ENCODE data around the gene NOL9.

The NOL9 gene

GRCh38 chr1:6536291-6536690, 18.0 kb downstream of the NOL9 start:
- DNase-seq (ENCODE audit: low spot score) = no peak
- in situ Hi-C loops (cut with MboI; ENCODE audit: low pct_unique_long_range_greater_than_20kb, low sequenced_read_pairs, unreplicated experiment) = no loop called here
- TF ChIP-seq CTCF (IDR thresholded peaks at IDR 0.05; ENCODE audit: extremely low read depth, insufficient read depth, missing control alignments) = no peak

- TF ChIP-seq CTCF (IDR thresholded peaks at IDR 0.05; ENCODE audit: extremely low read depth, insufficient read depth, missing control alignments) = no peak
- in situ Hi-C loops (cut with MboI; ENCODE audit: low pct_unique_long_range_greater_than_20kb, low sequenced_read_pairs, unreplicated experiment) = no loop called here
Observed at GRCh38 chr1:6535214-6535613, 19.1 kb downstream of the NOL9 start.

DNA sequence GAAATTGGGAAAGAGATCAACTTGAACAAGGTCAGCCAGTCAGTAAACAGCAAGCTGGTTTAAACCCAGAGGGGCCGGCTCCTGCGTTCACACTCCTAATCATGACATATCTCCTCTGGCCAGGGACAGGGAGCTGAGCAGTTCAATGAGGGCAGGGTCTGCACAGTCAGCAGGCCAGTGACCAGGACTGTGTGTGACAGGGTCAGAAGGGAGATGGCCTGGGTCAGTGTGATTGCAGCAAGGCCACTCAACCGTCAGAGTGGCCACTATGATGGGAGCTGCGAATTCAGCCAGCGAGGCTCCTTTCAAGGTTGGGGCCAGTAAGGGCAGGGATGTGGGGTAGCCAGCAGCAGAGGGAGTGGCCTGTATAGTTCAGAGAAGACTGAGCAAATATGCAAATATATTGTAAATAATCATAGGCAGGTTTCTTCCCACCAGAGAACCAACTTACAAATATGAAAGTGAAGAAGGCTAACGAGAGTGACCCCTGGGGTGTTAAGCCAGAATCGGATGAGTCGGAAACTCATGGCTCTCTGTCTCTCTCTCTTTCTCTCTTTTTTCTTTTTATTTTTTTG, 20.0 kb downstream of the NOL9 start:
- in situ Hi-C loops (cut with MboI; ENCODE audit: low pct_unique_long_range_greater_than_20kb, low sequenced_read_pairs, unreplicated experiment) = no loop called here
- TF ChIP-seq CTCF (IDR thresholded peaks at IDR 0.05; ENCODE audit: extremely low read depth, insufficient read depth, missing control alignments) = no peak
- DNase-seq (ENCODE audit: low spot score) = no peak

More at GRCh38 chr1:6535214-6535613, 19.1 kb downstream of the NOL9 start:
- DNase-seq (ENCODE audit: low spot score) = no peak

- no peak for DNase-seq (ENCODE audit: low spot score)
- TF ChIP-seq CTCF (IDR thresholded peaks at IDR 0.05; ENCODE audit: extremely low read depth, insufficient read depth, missing control alignments) = no peak
- in situ Hi-C loops (cut with MboI; ENCODE audit: low pct_unique_long_range_greater_than_20kb, low sequenced_read_pairs, unreplicated experiment) = no loop called here
Observed at GRCh38 chr1:6531996-6532395, 22.3 kb downstream of the NOL9 start.

DNA sequence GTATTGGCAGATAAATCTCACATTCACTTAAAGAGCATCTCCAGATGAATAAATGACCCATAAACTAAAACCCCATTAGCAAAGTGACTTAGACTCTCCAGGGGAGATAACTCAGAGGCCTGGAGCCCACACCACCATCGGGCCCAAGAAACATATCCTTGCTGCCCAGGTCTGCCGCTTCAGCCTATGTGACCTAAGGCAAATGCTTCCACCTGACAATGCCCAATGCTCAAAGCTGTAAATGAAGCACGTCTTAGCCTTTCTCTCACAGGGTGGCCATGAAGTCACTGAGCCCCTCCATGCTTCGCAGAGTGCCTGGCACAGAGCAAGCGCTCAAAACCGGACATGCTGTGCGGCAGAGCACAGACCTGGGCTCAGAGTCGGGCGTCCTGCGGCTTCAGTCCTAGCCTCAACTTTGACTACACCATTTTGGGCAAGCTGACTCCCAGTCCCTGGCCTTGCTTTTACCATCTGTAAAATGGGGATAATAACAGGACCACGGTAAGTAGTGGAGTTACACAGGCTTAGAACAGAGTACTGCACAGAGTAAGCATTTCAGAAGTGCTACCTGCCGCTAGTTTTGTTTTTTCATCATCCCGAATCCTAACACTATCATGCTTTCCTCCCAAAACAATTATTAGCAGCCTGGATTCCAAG, 23.7 kb downstream of the NOL9 start:
- in situ Hi-C loops (cut with MboI; ENCODE audit: low pct_unique_long_range_greater_than_20kb, low sequenced_read_pairs, unreplicated experiment) = no loop called here
- TF ChIP-seq CTCF (IDR thresholded peaks at IDR 0.05; ENCODE audit: extremely low read depth, insufficient read depth, missing control alignments) = no peak
- DNase-seq (ENCODE audit: low spot score) = no peak

DNA sequence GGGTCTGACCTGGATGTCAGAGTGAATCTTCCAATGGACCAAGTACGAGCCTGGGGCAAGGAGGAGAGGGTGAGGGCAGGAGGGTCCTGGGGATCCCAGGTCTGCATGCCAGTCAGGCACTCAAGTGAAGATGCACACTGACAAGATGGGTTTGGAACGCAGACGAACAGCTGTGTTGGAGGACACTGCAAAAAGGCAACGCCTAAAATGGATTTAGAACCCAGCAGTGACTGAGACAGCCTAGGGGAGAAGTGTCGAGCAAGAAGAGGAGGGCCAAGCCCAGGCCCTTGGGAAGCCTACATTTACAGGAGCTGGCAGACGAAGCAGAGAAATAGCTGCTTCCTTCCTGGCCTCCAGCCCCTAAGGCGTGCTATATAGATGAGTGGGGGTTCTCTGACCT, 25.8 kb downstream of the NOL9 start:
- in situ Hi-C loops (cut with MboI; ENCODE audit: low pct_unique_long_range_greater_than_20kb, low sequenced_read_pairs, unreplicated experiment) = no loop called here
- no peak for DNase-seq (ENCODE audit: low spot score)

More for the DNA sequence above, 25.8 kb downstream of the NOL9 start:
- TF ChIP-seq CTCF (IDR thresholded peaks at IDR 0.05; ENCODE audit: extremely low read depth, insufficient read depth, missing control alignments) = no peak

All from GM13977 (cell line).